Mesothelial cell of epicardium (in vitro differentiated cells): ENCODE measurements around the gene ARHGEF25. TPM values are rescaled to one million over a fixed set of nuclear protein-coding genes. Genes with fewer than 3 reads are reported as not detected.

Source experiments
- DNase-seq, 2 experiments: peaks; one replicate each; pipeline ENCODE4 v3.0.0; 2021; ENCODE audit warnings: low spot score in 2 of 2; ENCODE audit not compliant: unreplicated experiment in 2 of 2
- H3K27ac Mint-ChIP-seq: 2 replicates; pipeline ENCODE4 v1.8.0; 2021; ENCODE audit warnings: mixed read lengths
- H3K27me3 Mint-ChIP-seq: 2 replicates; pipeline ENCODE4 v1.8.0; 2021; ENCODE audit warnings: low read depth, mixed read lengths
- H3K36me3 Mint-ChIP-seq: 2 replicates; pipeline ENCODE4 v1.8.0; 2021; ENCODE audit warnings: mixed read lengths
- H3K4me1 Mint-ChIP-seq: 2 replicates; pipeline ENCODE4 v1.8.0; 2021; ENCODE audit warnings: mixed read lengths
- H3K4me3 Mint-ChIP-seq: 2 replicates; pipeline ENCODE4 v1.8.0; 2021; ENCODE audit warnings: mild to moderate bottlenecking, moderate library complexity, mixed read lengths
- H3K9me3 Mint-ChIP-seq: 2 replicates; pipeline ENCODE4 v1.8.0; 2021; ENCODE audit warnings: mixed read lengths
- total RNA-seq: library from RNA; stranded (reverse); gene quantifications from 3 replicates; pipeline ENCODE4 v1.2.1, GENCODE V29; 2021
- TF ChIP-seq, protein P1 (sequence below): fragments of 200-600 bp; sonication (generic); IDR thresholded peaks from one replicate; pipeline ENCODE4 v1.5.0; 2021; ENCODE audit warnings: antibody characterized with exemption; ENCODE audit not compliant: unreplicated experiment

ARHGEF25 gene
- total RNA-seq, 1 donor from 2014 or later: 65.0 TPM

DNA sequence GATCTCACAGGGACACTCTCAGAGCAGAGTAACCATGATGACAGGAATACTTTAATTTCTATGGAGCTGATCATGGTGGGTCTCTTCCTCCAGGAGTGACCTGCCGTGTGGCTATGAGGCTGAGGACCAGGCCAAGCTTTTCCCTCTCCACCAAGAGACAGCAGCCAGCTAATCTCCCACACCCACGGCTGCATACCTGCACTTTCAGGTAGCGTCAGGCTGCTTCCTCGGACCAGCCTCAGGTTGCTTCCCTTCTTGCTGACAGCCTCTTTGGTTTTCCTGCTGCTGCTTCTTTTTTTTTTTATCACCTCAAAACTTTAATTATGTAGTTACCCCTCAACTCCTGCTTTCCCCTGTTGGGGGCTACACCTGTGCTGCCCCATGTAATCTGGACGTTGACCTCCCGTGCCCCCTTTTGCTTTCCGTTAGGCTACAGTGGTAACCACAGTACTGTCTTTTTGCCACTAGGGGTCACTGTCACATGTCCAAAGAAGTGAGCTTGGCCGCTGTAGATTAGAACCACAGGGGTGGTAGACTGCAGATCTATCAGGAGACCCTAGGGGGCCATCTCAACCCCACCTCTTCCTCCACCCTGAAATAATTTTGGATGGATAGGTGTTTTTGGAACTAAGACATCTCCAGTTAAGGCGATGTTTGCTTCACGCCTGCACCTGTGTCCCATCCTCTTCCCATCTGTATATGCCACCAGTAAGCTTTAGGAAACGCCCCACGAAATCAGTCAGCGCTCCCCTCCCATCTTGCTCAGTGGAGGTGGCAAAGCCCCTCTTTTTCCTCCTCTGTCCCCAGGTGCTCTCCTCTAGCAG, 28.0 kb upstream of the ARHGEF25 start:
- no peak overlapping the region for H3K27ac Mint-ChIP-seq
- peak; percentile 39 to 66 for DNase-seq
- no peaks in the 10 kb centered on the region for H3K9me3 Mint-ChIP-seq
- H3K4me1 Mint-ChIP-seq: no peaks in the 10 kb centered on the region
- TF ChIP-seq, protein P1, sequence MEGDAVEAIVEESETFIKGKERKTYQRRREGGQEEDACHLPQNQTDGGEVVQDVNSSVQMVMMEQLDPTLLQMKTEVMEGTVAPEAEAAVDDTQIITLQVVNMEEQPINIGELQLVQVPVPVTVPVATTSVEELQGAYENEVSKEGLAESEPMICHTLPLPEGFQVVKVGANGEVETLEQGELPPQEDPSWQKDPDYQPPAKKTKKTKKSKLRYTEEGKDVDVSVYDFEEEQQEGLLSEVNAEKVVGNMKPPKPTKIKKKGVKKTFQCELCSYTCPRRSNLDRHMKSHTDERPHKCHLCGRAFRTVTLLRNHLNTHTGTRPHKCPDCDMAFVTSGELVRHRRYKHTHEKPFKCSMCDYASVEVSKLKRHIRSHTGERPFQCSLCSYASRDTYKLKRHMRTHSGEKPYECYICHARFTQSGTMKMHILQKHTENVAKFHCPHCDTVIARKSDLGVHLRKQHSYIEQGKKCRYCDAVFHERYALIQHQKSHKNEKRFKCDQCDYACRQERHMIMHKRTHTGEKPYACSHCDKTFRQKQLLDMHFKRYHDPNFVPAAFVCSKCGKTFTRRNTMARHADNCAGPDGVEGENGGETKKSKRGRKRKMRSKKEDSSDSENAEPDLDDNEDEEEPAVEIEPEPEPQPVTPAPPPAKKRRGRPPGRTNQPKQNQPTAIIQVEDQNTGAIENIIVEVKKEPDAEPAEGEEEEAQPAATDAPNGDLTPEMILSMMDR: peak; percentile 94
- H3K36me3 Mint-ChIP-seq: no peaks in the 10 kb centered on the region
- H3K27me3 Mint-ChIP-seq: peaks cover 44% of the 10 kb centered on the region
- H3K4me3 Mint-ChIP-seq: no peak overlapping the region

DNA sequence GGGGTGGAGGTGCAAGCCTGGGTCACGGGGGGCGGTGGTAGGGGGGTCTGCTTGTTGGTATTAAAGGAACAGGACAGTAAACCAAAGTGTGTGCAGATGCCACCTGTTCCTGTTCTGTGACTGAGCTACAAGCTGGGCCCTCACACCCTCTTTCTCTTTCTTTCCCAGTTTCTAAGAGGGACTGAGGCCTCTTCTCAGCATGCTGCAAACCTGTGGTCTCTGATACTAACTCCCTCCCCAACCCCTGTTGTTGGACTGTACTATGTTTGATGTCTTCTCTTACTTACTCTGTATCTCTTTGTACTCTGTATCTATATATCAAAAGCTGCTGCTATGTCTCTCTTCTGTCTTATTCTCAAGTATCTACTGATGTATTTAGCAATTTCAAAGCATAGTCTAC, 27.2 kb upstream of the ARHGEF25 start:
- Mint-ChIP-seq H3K4me3 (no peak overlapping the region), H3K9me3 (no peaks in the 10 kb centered on the region), H3K27me3 (peaks cover 39% of the 10 kb centered on the region), H3K4me1 (no peaks in the 10 kb centered on the region), H3K27ac (no peak overlapping the region), H3K36me3 (no peaks in the 10 kb centered on the region)
- DNase-seq: no peak
- TF ChIP-seq, protein P1: no peak

DNA sequence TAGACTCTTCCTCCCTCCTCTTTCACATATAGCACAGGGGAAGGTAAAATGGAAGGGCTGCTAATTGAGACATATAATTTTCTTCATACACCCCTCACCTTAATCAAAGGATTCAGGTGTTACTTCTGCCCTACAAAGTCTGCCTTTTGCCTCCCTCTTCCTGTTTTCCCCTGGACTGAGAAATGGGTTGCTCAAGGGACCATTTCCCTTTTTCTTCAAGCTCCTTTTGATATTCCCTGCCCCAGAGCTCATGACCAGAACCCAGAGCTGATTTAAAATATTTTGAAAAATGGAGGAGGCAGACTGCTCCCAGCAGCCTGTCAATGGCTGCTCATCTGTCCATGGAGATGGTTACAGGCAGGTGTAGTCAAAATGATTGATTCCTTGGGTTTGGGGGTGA, 26.5 kb upstream of the ARHGEF25 start:
- no peaks in the 10 kb centered on the region for H3K36me3 Mint-ChIP-seq
- H3K9me3 Mint-ChIP-seq: no peaks in the 10 kb centered on the region
- TF ChIP-seq, protein P1: no peak
- no peak overlapping the region for H3K27ac Mint-ChIP-seq
- no peak overlapping the region for H3K4me3 Mint-ChIP-seq
- H3K27me3 Mint-ChIP-seq: peaks cover 35% of the 10 kb centered on the region
- no peak for DNase-seq
- no peaks in the 10 kb centered on the region for H3K4me1 Mint-ChIP-seq

DNA sequence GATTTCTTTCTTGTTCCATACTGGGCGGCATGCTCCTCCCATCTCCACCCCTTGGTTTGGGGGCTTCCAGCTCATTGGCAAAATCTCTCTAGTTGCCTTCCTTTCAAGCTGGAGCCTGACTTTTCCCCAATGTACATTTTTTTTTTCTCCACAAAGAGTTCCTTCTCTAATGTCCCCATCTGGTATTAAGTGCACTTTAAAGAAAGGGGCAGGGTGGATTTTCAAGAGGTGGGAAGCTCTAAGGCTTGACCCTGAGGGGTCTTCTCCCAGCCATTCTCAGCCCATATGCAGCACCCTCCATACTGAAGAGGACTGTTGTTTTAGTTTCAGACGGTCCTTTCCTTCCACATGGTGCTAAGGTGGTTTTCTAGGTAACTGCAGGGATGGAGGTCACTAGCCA, 26.1 kb upstream of the ARHGEF25 start:
- TF ChIP-seq, protein P1: no peak
- H3K4me1 Mint-ChIP-seq: no peaks in the 10 kb centered on the region
- peaks cover 34% of the 10 kb centered on the region for H3K27me3 Mint-ChIP-seq
- no peaks in the 10 kb centered on the region for H3K9me3 Mint-ChIP-seq
- no peaks in the 10 kb centered on the region for H3K36me3 Mint-ChIP-seq
- no peak overlapping the region for H3K27ac Mint-ChIP-seq
- no peak overlapping the region for H3K4me3 Mint-ChIP-seq
- DNase-seq: no peak

DNA sequence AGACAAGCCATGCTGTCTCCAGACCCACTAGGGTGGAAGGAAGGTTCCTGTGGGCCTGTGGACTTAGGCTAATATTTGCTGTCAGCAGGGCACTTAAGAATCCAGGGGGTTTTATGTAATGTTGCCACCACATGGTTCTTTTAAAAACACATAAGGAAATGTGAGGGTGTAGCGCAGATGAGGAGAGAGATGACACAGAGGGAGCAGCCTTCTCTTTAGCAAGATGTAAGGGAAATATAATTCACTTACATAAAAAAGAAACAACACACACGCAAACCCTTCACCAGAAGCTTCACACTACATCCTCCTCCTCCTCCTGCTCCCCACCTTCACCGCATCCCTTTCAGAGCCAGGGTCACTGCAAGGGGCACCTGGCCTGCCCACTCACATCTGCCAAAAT, 25.1 kb upstream of the ARHGEF25 start:
- Mint-ChIP-seq H3K4me1 (peaks cover 6% of the 10 kb centered on the region), H3K27ac (no peak overlapping the region), H3K4me3 (no peak overlapping the region), H3K27me3 (peaks cover 28% of the 10 kb centered on the region), H3K9me3 (no peaks in the 10 kb centered on the region), H3K36me3 (no peaks in the 10 kb centered on the region)
- TF ChIP-seq, protein P1: no peak
- no peak for DNase-seq
